ENCODE data around the gene DSC1.
"Not testable (repeated sequence)": the region's sequence is repeated elsewhere in the genome, so short reads cannot be mapped to it uniquely, and the experiment has no call there.

DSC1 gene

DNA sequence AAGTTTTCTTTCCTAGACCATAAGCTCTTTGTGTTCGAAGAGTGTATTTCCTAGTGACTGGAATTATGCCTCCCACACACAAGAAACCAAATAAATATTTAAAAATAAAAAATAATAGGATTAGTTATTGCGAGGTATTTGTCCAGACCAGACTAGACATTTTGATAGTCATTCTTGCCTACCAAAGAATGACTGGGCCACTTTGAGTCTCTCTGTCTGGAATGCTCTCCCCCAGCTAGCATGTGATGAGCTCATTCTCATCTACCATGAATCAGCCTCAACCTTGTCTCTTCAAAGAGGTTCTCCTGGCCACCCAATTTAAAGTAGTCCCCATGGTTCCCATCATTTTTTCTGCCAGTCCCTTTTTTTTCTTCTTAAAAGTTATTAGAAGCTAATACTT lies 13.9 kb upstream of the DSC1 start:
- no peak for DNase-seq (ENCODE audit: low read depth in 2 of 2)

- DNase-seq (ENCODE audit: low read depth in 2 of 2), result no peak
Measured at GRCh38 chr18:31171144-31171839, 8.6 kb upstream of the DSC1 start.

DNA sequence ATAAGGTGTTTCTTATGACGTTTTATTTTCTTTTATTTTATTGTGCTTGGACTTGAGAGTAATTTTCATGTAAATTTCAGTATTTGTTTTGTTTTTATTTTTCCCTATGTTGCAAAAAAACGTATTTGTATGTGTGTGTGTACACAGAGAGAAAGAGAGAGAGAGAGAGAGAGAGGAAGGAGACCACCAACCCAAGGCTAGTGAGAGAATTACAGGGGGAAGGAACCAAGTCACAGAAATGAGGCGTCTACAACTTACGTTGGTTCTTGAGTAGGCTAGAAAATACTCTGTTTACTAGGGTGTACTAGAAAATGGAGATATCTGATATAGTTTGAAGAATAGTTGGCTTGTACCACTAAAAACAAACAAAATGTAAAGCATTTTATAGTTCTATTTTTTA lies 7.7 kb upstream of the DSC1 start:
- no peak for DNase-seq (ENCODE audit: low read depth in 2 of 2)

DNA sequence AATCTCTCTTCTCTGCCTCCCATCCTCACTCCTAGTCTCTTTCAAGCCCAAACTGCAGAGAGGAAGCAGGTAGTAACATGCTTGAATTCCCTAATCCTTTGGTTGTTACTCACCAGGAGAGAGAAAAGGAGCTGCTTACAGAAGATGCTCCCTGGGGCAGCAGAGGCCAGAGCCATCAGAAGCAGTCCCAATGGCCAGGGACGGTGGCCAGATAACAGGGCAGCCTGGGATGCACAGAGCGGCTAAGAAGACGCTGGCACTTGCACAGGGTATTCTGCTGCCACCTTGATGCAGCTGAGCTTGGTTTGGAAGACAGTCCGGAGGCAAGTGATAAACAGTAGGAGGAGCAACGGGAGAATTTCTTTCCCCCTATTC lies 250 bp downstream of the DSC1 start:
- DNase-seq (ENCODE audit: low read depth in 2 of 2), result no peak

DNA sequence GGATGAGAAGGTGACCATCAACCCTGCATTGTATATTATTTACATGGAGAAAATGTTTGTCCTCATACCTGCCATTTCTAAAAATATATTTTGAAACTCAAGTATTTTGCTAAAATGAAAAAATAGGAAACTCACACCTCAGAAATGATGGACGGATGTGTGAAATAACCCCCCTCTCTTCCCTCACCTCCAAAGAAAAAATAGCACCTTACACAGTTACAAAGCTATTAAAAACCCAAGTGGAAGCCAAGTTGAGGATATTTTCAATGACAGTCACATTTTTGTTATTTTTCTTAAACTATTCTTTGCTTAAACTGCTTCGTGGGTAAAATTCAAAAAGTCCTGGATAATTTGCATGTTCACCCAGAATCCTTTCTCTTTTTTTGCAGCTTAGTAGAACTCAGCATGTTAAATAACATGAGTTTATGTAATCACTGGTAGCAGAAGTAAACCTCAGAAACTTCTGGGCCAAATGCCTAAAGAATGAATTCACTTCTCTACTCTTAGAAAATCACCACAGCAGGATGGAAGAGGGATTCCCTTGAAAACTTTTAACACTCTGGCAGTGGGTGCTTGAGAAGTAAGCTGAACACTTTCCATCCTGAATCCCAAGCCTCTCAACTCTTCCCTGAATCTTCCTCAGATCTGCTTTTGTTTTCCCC lies 768 bp downstream of the DSC1 start:
- no peak for DNase-seq (ENCODE audit: low read depth in 2 of 2)

- no peak for DNase-seq (ENCODE audit: low read depth in 2 of 2)
Measured at GRCh38 chr18:31156821-31157763, 5.6 kb downstream of the DSC1 start.

- DNase-seq (ENCODE audit: low read depth in 2 of 2), result no peak
Measured at GRCh38 chr18:31155498-31155897, 7.2 kb downstream of the DSC1 start.

- no peak for DNase-seq (ENCODE audit: low read depth in 2 of 2)
Measured at GRCh38 chr18:31154181-31154580, 8.5 kb downstream of the DSC1 start.

DNA sequence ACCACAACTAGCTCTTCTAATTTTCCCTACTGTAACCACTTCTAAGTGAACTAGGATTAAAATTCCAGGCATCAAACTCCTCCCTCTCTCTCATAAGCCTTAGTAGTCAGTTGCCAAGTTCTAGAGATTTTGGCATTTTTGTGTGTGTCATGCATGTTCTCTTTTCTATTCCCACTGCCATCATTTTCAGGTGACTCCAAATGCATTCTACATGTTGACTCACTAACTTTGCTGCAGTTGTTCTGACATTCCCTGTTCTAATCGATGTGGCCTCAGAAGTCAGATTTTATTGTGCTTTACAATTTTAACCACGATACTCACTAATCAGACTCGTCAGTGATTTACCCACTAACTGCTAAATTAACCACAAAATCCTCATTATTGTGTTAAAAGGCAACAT lies 13.3 kb downstream of the DSC1 start:
- no peak for DNase-seq (ENCODE audit: low read depth in 2 of 2)

GRCh38 chr18:31148600-31148999 lies 14.1 kb downstream of the DSC1 start:
- DNase-seq (ENCODE audit: low read depth in 2 of 2), result no peak

DNA sequence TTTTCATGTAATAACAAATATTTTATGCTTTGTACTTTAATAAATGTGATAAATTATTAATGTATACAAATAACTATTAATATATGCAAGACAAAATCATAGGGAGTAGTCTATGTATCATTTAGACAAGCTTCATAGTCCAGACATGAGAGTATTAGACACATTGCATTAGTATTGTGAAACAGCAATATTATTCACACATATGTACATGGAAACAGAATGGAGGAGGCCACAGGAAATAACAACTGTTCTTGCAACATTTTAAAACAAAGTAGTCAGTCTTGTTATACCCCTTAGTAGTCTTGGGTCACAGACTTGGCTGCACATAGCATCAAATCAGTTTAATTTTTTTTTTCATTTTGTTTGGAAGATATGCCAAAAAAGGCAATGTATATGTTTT lies 15.8 kb downstream of the DSC1 start:
- no peak for DNase-seq (ENCODE audit: low read depth in 2 of 2)

GRCh38 chr18:31143025-31143424 lies 19.6 kb downstream of the DSC1 start:
- DNase-seq (ENCODE audit: low read depth in 2 of 2), result no peak

DNA sequence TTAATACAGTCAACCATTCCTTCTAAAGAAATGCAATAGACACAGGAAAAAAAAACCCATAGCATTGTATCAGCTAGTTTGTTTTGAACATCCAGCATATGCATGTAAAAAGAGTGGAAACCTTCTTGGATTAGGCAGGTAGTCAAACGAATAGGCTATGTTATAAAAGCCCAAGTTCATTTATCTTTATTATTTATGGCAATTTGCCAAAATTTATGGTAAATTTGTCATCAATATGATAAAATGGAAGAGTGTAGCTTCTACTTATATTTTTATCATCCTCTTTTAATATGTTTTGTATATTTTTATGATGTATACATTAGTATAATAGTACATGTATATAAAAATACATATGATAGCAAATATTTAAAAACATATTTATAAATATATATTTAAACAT lies 23.9 kb downstream of the DSC1 start:
- DNase-seq (ENCODE audit: low read depth in 2 of 2), result no peak

DNA sequence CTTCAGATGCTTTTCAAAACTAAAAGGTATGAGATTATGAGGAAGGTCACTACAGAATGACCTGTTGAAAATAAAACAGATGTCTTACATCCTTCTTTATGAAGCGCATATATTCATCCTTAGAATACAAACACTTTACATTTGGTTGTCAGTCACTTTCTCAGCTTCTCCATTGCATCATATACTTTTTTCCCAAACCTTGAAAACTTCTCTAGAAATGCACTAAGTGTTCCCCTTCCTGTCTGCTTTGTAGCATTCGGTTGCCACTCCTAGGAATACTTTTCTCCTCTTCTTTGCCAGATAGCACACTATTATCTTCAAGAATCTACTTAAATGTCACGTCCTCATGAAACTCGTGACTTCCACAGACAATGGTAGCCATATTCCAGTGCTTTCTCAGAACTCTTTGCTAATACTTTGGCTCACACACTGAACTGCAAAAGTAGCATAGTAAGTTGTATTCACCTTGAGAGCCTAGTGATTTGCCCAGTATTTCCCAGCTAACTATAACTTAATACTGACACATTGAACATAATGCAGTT lies 27.6 kb downstream of the DSC1 start:
- no peak for DNase-seq (ENCODE audit: low read depth in 2 of 2)

DNA sequence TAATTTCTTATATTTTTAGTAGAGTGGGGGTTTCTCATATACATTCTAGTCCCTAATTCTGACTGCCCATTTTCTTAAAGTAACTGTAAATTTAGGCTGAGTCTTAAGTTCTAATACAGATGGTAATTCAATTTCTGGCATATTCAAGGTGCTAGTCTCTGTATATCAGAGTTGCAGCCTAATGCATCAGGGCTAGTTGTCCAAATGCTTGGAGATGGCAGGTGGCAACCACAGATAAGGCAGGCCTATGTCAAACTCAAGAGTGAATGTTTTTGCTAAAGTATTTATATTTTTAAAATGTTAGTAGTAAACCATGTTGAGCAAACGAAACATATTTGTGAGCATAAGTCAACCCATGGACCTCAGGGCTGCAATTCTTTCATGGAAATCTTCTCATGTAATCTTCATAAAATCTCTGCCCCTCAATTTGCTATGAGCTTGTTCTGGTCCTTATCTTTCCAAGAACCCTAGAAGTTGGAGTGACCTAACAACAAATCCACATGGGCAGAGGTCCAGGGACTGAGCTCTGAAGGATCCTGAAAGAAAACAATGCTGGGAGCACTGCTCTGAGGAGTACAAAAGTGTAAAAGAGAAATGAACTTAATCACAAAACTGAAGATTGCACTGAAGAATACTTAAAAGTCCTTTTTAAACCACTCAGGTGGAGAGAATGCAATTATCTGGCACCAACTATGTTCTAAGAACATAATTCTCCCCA lies 33.1 kb downstream of the DSC1 start:
- no peak for DNase-seq (ENCODE audit: low read depth in 2 of 2)

GRCh38 chr18:31125878-31126277 lies 36.8 kb downstream of the DSC1 start:
- DNase-seq (ENCODE audit: low read depth in 2 of 2), result no peak

DNA sequence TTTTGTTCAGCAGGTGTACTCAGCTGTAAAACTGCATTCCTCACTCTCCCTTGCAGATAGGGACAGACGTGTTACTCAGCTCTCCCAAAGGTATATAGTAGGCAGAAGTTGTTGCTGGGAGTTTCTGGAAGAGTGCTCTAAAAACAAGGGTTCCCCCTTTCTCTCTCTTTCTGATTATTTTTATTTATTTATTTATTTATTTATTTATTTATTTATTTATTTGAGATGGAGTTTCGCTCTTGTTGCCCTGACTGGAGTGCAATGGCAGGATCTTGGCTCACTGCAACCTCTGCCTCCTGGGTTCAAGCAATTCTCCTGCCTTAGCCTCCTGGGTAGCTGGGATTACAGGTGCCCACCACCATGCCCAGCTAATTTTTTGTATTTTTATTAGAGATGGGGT lies 39.5 kb downstream of the DSC1 start:
- DNase-seq (ENCODE audit: low read depth in 2 of 2), result not testable (repeated sequence)

- DNase-seq (ENCODE audit: low read depth in 2 of 2), result no peak
Measured at GRCh38 chr18:31120594-31120993, 42.1 kb downstream of the DSC1 start.

- DNase-seq (ENCODE audit: low read depth in 2 of 2), result no peak
Measured at GRCh38 chr18:31116853-31117595, 45.6 kb downstream of the DSC1 start.

- no peak for DNase-seq (ENCODE audit: low read depth in 2 of 2)
Measured at GRCh38 chr18:31112804-31113203, 49.9 kb downstream of the DSC1 start.

DNA sequence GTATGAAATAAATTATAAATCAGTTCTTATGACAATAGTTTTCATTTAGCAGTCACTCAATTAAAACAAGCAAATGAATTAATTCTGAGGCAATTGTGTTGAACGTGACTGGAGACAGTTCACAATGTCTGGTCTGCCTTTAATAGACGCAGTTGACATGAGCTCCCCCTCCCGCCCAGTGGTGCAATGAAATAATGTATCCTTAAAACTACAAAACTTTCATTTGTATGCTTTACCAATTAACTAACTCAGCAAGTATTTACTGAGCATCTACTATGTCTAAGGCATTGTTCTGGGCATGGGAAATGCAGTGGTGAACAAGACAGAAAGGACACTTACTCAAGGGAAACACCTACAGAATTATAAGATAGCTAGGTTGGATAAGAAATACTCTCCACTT lies 56.9 kb downstream of the DSC1 start:
- no peak for DNase-seq (ENCODE audit: low read depth in 2 of 2)
